Mesothelial cell of epicardium (in vitro differentiated cells): ENCODE measurements around the gene CTDSPL. TPM values are rescaled to one million over a fixed set of nuclear protein-coding genes. Genes with fewer than 3 reads are reported as not detected.
A peak's percentile ranks its signal among the peaks of the same experiment; 100 is the strongest.

ENCODE experiments used
- DNase-seq, 2 experiments: peaks; one replicate each; pipeline ENCODE4 v3.0.0; 2021; ENCODE audit warnings: low spot score in 2 of 2; ENCODE audit not compliant: unreplicated experiment in 2 of 2
- H3K27ac Mint-ChIP-seq: 2 replicates; pipeline ENCODE4 v1.8.0; 2021; ENCODE audit warnings: mixed read lengths
- H3K27me3 Mint-ChIP-seq: 2 replicates; pipeline ENCODE4 v1.8.0; 2021; ENCODE audit warnings: low read depth, mixed read lengths
- H3K36me3 Mint-ChIP-seq: 2 replicates; pipeline ENCODE4 v1.8.0; 2021; ENCODE audit warnings: mixed read lengths
- H3K4me1 Mint-ChIP-seq: 2 replicates; pipeline ENCODE4 v1.8.0; 2021; ENCODE audit warnings: mixed read lengths
- H3K4me3 Mint-ChIP-seq: 2 replicates; pipeline ENCODE4 v1.8.0; 2021; ENCODE audit warnings: mild to moderate bottlenecking, moderate library complexity, mixed read lengths
- H3K9me3 Mint-ChIP-seq: 2 replicates; pipeline ENCODE4 v1.8.0; 2021; ENCODE audit warnings: mixed read lengths
- CTCF ChIP-seq: fragments of 200-600 bp; sonication (generic); IDR thresholded peaks from one replicate; pipeline ENCODE4 v1.5.0; 2021; ENCODE audit warnings: antibody characterized with exemption; ENCODE audit not compliant: unreplicated experiment
- total RNA-seq: library from RNA; stranded (reverse); gene quantifications from 3 replicates; pipeline ENCODE4 v1.2.1, GENCODE V29; 2021

The CTDSPL gene
- total RNA-seq, 1 donor from 2014 or later: 29.9 TPM

GRCh38 chr3:38022301-38022700 lies 160.6 kb downstream of the CTDSPL start:
- no peaks in the 10 kb centered on the region for H3K27me3 Mint-ChIP-seq
- H3K4me1 Mint-ChIP-seq: peaks cover 20% of the 10 kb centered on the region
- DNase-seq: peak in 1 of 2 experiments; percentile 30
- TF ChIP-seq CTCF: no peak
- no peak overlapping the region for H3K27ac Mint-ChIP-seq
- H3K9me3 Mint-ChIP-seq: no peaks in the 10 kb centered on the region
- H3K36me3 Mint-ChIP-seq: no peaks in the 10 kb centered on the region
- H3K4me3 Mint-ChIP-seq: no peak overlapping the region

DNA sequence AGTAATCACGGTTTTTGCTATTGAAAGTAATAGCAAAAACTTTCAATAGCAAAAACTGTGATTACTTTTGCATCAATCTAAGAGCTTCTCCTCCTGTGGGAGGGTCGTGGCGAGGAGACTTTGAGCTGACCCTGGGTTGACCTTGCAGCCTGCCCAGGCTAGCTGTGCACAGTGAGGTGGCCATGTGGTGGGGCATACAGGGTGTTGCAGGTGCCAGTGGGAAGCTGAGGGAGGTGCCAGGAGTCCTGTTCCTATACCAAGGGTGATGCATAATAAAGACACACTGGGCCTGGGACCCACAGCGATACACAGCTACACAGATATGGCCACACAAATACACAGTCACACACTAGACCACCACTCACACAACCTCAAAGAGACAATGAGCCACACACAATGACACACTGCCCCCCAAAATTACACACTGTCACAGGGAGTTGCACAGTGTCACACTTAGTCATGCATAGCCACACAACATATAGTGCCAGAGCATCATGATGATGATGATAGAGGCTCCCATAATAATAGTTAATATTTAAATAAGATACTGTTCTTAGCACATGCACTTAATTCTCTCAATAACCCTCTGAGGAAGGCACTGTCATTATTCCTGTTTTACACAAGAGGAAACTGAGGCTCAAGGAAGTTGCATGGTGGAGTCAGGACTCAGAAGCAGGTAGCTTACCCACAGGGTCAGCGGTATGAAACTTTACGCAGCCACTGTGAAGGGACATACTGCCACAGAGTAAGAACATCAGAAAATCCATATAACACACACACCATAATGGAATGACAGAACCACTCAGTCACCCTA lies 161.4 kb downstream of the CTDSPL start:
- Mint-ChIP-seq H3K27ac (no peak overlapping the region), H3K27me3 (peaks cover 7% of the 10 kb centered on the region), H3K36me3 (no peaks in the 10 kb centered on the region), H3K9me3 (no peaks in the 10 kb centered on the region), H3K4me3 (peak overlapping the region; percentile 92), H3K4me1 (peaks cover 20% of the 10 kb centered on the region)
- DNase-seq: no peak
- no peak for TF ChIP-seq CTCF

DNA sequence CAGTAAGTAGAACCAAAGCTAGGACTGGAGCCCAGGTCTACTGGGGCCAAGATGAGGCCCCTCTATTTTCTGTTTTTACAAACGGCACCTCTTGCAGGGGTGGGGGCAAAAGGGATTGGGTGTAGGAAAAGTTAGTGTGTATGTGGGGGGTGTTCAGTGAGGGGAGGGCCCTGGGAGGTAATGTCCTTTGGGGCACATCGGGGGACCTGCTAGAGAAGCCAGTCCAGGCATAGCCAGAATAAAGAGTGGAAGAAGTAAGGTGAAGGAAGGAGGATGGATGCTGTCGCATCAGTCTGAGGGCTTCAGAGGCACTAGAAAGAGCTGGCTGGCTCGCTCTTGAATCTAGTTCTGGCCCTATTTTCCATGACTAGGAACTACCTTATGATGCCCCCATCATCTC lies 165.2 kb downstream of the CTDSPL start:
- H3K27me3 Mint-ChIP-seq: peaks cover 26% of the 10 kb centered on the region
- no peak for DNase-seq
- peaks cover 28% of the 10 kb centered on the region for H3K4me1 Mint-ChIP-seq
- no peak overlapping the region for H3K4me3 Mint-ChIP-seq
- H3K36me3 Mint-ChIP-seq: no peaks in the 10 kb centered on the region
- no peaks in the 10 kb centered on the region for H3K9me3 Mint-ChIP-seq
- TF ChIP-seq CTCF: no peak
- H3K27ac Mint-ChIP-seq: no peak overlapping the region

GRCh38 chr3:38027466-38028465 lies 166.1 kb downstream of the CTDSPL start:
- Mint-ChIP-seq H3K27ac (no peak overlapping the region), H3K4me3 (peak overlapping the region; percentile 66), H3K9me3 (no peaks in the 10 kb centered on the region), H3K4me1 (peaks cover 28% of the 10 kb centered on the region), H3K36me3 (no peaks in the 10 kb centered on the region), H3K27me3 (peaks cover 26% of the 10 kb centered on the region)
- no peak for TF ChIP-seq CTCF
- DNase-seq: no peak

GRCh38 chr3:38028621-38029361 lies 167.1 kb downstream of the CTDSPL start:
- Mint-ChIP-seq H3K27ac (no peak overlapping the region), H3K4me1 (peaks cover 22% of the 10 kb centered on the region), H3K4me3 (peak overlapping the region; percentile 66), H3K9me3 (no peaks in the 10 kb centered on the region), H3K27me3 (peaks cover 29% of the 10 kb centered on the region), H3K36me3 (no peaks in the 10 kb centered on the region)
- no peak for DNase-seq
- no peak for TF ChIP-seq CTCF
